HepG2 (cell line): ENCODE data around the gene FOSB. TPM values are rescaled to one million over a fixed set of nuclear protein-coding genes. Genes with fewer than 3 reads are reported as not detected.

Experiments used
- AFF4 ChIP-seq: sonication (generic); formaldehyde crosslinking; IDR thresholded peaks from 2 replicates; pipeline ENCODE4 v1.4.0; 2020; ENCODE audit warnings: missing genetic modification reagents
- BRCA1 ChIP-seq: sonication (generic); formaldehyde crosslinking; IDR thresholded peaks from 2 replicates; pipeline ENCODE4 v1.4.0; 2020; ENCODE audit warnings: missing genetic modification reagents
- ELF1 ChIP-seq: sonication (generic); formaldehyde crosslinking; IDR thresholded peaks from 2 replicates; pipeline ENCODE4 v1.4.0; 2020; ENCODE audit warnings: missing genetic modification reagents
- ERF ChIP-seq: IDR thresholded peaks from 2 replicates; pipeline ENCODE4 v1.6.1; 2018; ENCODE audit warnings: missing biosample characterization, missing genetic modification reagents
- GTF3A ChIP-seq: sonication (generic); formaldehyde crosslinking; conservative IDR thresholded peaks from 2 replicates; pipeline ENCODE4 v1.4.0; 2020; ENCODE audit warnings: mild to moderate bottlenecking, missing genetic modification reagents
- HOXA9 ChIP-seq: sonication (generic); formaldehyde crosslinking; IDR thresholded peaks from 2 replicates; pipeline ENCODE4 v1.8.1; 2022; ENCODE audit warnings: missing genetic modification reagents, mild to moderate bottlenecking, moderate library complexity, borderline replicate concordance
- MYNN ChIP-seq: sonication (generic); formaldehyde crosslinking; IDR thresholded peaks from 2 replicates; pipeline ENCODE4 v1.4.0; 2020; ENCODE audit warnings: mild to moderate bottlenecking, low read depth, missing genetic modification reagents
- PHB2 ChIP-seq: fragments of 450-650 bp; IDR thresholded peaks from 2 replicates; pipeline ENCODE4 v1.6.1; 2018; ENCODE audit not compliant: partially characterized antibody
- PHF8 ChIP-seq: sonication (generic); formaldehyde crosslinking; IDR thresholded peaks from 2 replicates; pipeline ENCODE4 v1.5.0; 2020; ENCODE audit warnings: missing genetic modification reagents
- RXRB ChIP-seq: IDR thresholded peaks from 2 replicates; pipeline ENCODE4 v1.6.1; 2016; ENCODE audit warnings: borderline replicate concordance, missing genetic modification reagents, missing compliant biosample characterization
- SIX4 ChIP-seq: sonication (generic); formaldehyde crosslinking; IDR thresholded peaks from 2 replicates; pipeline ENCODE4 v1.4.0; 2020; ENCODE audit warnings: missing genetic modification reagents
- SMC3 ChIP-seq: IDR thresholded peaks from 2 replicates; pipeline ENCODE4 v1.6.1; 2011; ENCODE audit warnings: low read length, improper control_type of control experiment
- SP140L ChIP-seq: sonication (generic); formaldehyde crosslinking; IDR thresholded peaks from 2 replicates; pipeline ENCODE4 v1.4.0; 2020; ENCODE audit warnings: missing genetic modification reagents, borderline replicate concordance
- THYN1 ChIP-seq: sonication (generic); formaldehyde crosslinking; IDR thresholded peaks from 2 replicates; pipeline ENCODE4 v1.8.1; 2023; ENCODE audit warnings: low read depth, mild to moderate bottlenecking, moderate library complexity, missing genetic modification reagents, borderline replicate concordance
- U2AF2 ChIP-seq: fragments of 200-400 bp; formaldehyde crosslinking; IDR thresholded peaks from 2 replicates; pipeline ENCODE4 v1.6.1; 2017; ENCODE audit warnings: low read depth, mild to moderate bottlenecking, low read length
- ZFP37 ChIP-seq: sonication (generic); formaldehyde crosslinking; IDR thresholded peaks from 2 replicates; pipeline ENCODE4 v1.4.0; 2020; ENCODE audit warnings: missing genetic modification reagents, borderline replicate concordance
- ZFP41 ChIP-seq: sonication (generic); formaldehyde crosslinking; IDR thresholded peaks from 2 replicates; pipeline ENCODE4 v1.4.0; 2020; ENCODE audit warnings: mild to moderate bottlenecking, missing genetic modification reagents, borderline replicate concordance
- ZNF124 ChIP-seq: sonication (generic); formaldehyde crosslinking; IDR thresholded peaks from 2 replicates; pipeline ENCODE4 v1.4.0; 2020; ENCODE audit warnings: missing genetic modification reagents
- ZNF251 ChIP-seq: sonication (generic); formaldehyde crosslinking; IDR thresholded peaks from 2 replicates; pipeline ENCODE4 v1.9.0; 2021; ENCODE audit warnings: mild to moderate bottlenecking, missing genetic modification reagents
- ZNF333 ChIP-seq: sonication (generic); formaldehyde crosslinking; IDR thresholded peaks from 2 replicates; pipeline ENCODE4 v1.4.0; 2020; ENCODE audit warnings: mild to moderate bottlenecking, missing genetic modification reagents, borderline replicate concordance
- ZNF7 ChIP-seq: IDR thresholded peaks from 2 replicates; pipeline ENCODE4 v1.6.1; 2016; ENCODE audit warnings: missing biosample characterization, missing genetic modification reagents
- ZNF713 ChIP-seq: sonication (generic); formaldehyde crosslinking; IDR thresholded peaks from 2 replicates; pipeline ENCODE4 v1.4.0; 2020; ENCODE audit warnings: mild to moderate bottlenecking, missing genetic modification reagents
- ZNF790 ChIP-seq: sonication (generic); formaldehyde crosslinking; IDR thresholded peaks from 2 replicates; pipeline ENCODE4 v1.8.0; 2022; ENCODE audit warnings: missing genetic modification reagents, mild to moderate bottlenecking, borderline replicate concordance
- ZNF800 ChIP-seq: sonication (generic); formaldehyde crosslinking; IDR thresholded peaks from 2 replicates; pipeline ENCODE4 v1.4.0; 2020; ENCODE audit warnings: missing genetic modification reagents
- polyA plus RNA-seq, 8 experiments: library from polyadenylated mRNA; depleted of rRNA in 3 of 8; stranded (reverse) in 7 of 8; unstranded in 1 of 8; fragments of >200 nt; fragmentation: Illumina TruSeq in 4 of 8; extraction: Trizol in 4 of 8; gene quantifications; 2 replicates each; pipeline versions ENCODE4 v1.2.1 to v1.2.3, GENCODE V29; 2011 to 2016; ENCODE audit warnings: low read depth in 4 of 8, missing spikeins in 1 of 8, mixed read lengths in 1 of 8; ENCODE audit not compliant: insufficient read depth in 1 of 8
- total RNA-seq, 5 experiments: library from RNA; depleted of rRNA; stranded (reverse); fragments of >200 nt; fragmentation: Illumina TruSeq; extraction: Trizol; gene quantifications; 2 replicates each; pipeline ENCODE4 v1.2.3, GENCODE V29; 2016; ENCODE audit warnings: low read depth in 1 of 5
- TF ChIP-seq, protein P1 (sequence below): sonication (generic); formaldehyde crosslinking; IDR thresholded peaks from 2 replicates; pipeline ENCODE4 v1.8.0; 2022; ENCODE audit warnings: mild to moderate bottlenecking, missing genetic modification reagents

Gene FOSB
- total and polyA plus RNA-seq, 2 of the 13 experiments (the other 11 are each of a cell fraction or from before 2014, with no cell fraction given): 2.8 to 6.0 TPM

- TF ChIP-seq ZNF333 (CRISPR knock-in tag): peak; percentile 87; the same call in 1 of the 2 replicates
- no peak for TF ChIP-seq MYNN
- peak; percentile 53; the same call in 1 of the 2 replicates for TF ChIP-seq ELF1
- TF ChIP-seq, protein P1, sequence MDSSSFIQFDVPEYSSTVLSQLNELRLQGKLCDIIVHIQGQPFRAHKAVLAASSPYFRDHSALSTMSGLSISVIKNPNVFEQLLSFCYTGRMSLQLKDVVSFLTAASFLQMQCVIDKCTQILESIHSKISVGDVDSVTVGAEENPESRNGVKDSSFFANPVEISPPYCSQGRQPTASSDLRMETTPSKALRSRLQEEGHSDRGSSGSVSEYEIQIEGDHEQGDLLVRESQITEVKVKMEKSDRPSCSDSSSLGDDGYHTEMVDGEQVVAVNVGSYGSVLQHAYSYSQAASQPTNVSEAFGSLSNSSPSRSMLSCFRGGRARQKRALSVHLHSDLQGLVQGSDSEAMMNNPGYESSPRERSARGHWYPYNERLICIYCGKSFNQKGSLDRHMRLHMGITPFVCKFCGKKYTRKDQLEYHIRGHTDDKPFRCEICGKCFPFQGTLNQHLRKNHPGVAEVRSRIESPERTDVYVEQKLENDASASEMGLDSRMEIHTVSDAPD (CRISPR knock-in tag): no peak
- TF ChIP-seq ZNF7: no peak
- no peak for TF ChIP-seq U2AF2
- TF ChIP-seq GTF3A (CRISPR knock-in tag): no peak; the same call in 1 of the 2 replicates
- no peak for TF ChIP-seq ZNF124
- no peak for TF ChIP-seq THYN1 (CRISPR knock-in tag)
- no peak for TF ChIP-seq ZNF251 (CRISPR knock-in tag)
- no peak for TF ChIP-seq AFF4
- TF ChIP-seq ZNF800: no peak
- peak; percentile 65 for TF ChIP-seq PHF8 (CRISPR knock-in tag)
- TF ChIP-seq ZNF713 (CRISPR knock-in tag): no peak
- TF ChIP-seq HOXA9 (CRISPR knock-in tag): no peak
- TF ChIP-seq SIX4 (CRISPR knock-in tag): no peak
- no peak; the same call in 1 of the 2 replicates for TF ChIP-seq ERF
- no peak for TF ChIP-seq ZNF790
- no peak for TF ChIP-seq ZFP41 (CRISPR knock-in tag)
- TF ChIP-seq SP140L (CRISPR knock-in tag): no peak
- TF ChIP-seq PHB2: no peak
- no peak for TF ChIP-seq SMC3
- TF ChIP-seq RXRB (CRISPR knock-in tag): no peak
- no peak for TF ChIP-seq ZFP37 (CRISPR knock-in tag)
- TF ChIP-seq BRCA1 (CRISPR knock-in tag): 0 out of 2 replicates have a peak, but pooled peaks have one; percentile 28
Measured at GRCh38 chr19:45469132-45469944, 1.5 kb downstream of the FOSB start (continued).
